Neural progenitor cell (in vitro differentiated cells): Measurements from ENCODE around the gene MYO9B. TPM values are rescaled to one million over a fixed set of nuclear protein-coding genes. Genes with fewer than 3 reads are reported as not detected.

Experiments
- DNase-seq: peaks from one replicate; pipeline ENCODE4 v3.0.0-alpha.2; 2016; ENCODE audit warnings: low spot score
- H2AFZ ChIP-seq: fragments of 200-600 bp; sonication (generic); replicated peaks from 2 replicates; pipeline ENCODE4 v1.6.1; 2016; ENCODE audit warnings: antibody characterized with exemption
- H3F3A ChIP-seq: fragments of 200-600 bp; sonication (generic); 2 replicates; pipeline ENCODE4 v1.6.1; 2016; ENCODE audit warnings: antibody characterized with exemption, low read depth
- H3K27ac ChIP-seq: fragments of 200-600 bp; sonication (generic); 2 replicates; pipeline ENCODE4 v1.5.1; 2016; ENCODE audit warnings: mild to moderate bottlenecking
- H3K27me3 ChIP-seq: fragments of 200-600 bp; sonication (generic); 2 replicates; pipeline ENCODE4 v1.6.1; 2016; ENCODE audit warnings: mild to moderate bottlenecking, moderate library complexity
- H3K36me3 ChIP-seq: fragments of 200-600 bp; sonication (generic); 2 replicates; pipeline ENCODE4 v1.5.1; 2016
- H3K4me1 ChIP-seq: fragments of 200-600 bp; sonication (generic); 2 replicates; pipeline ENCODE4 v1.6.1; 2016; ENCODE audit warnings: mixed run types
- H3K4me2 ChIP-seq: fragments of 200-600 bp; sonication (generic); 2 replicates; pipeline ENCODE4 v1.6.1; 2016
- H3K4me3 ChIP-seq: fragments of 200-600 bp; sonication (generic); 2 replicates; pipeline ENCODE4 v1.5.1; 2016
- H3K79me2 ChIP-seq: fragments of 200-600 bp; sonication (generic); 2 replicates; pipeline ENCODE4 v1.6.1; 2016; ENCODE audit warnings: low read depth
- H3K9ac ChIP-seq: fragments of 200-600 bp; sonication (generic); 2 replicates; pipeline ENCODE4 v1.6.1; 2016
- H3K9me3 ChIP-seq: fragments of 200-600 bp; sonication (generic); 2 replicates; pipeline ENCODE4 v1.5.1; 2016; ENCODE audit warnings: low read depth
- H4K20me1 ChIP-seq: fragments of 200-600 bp; sonication (generic); 2 replicates; pipeline ENCODE4 v1.6.1; 2016; ENCODE audit warnings: low read depth
- H3K27ac Mint-ChIP-seq: 3 replicates; pipeline ENCODE4 v1.8.0; 2021; ENCODE audit warnings: mixed read lengths
- H3K27me3 Mint-ChIP-seq: 2 replicates; pipeline ENCODE4 v1.8.0; 2022; ENCODE audit warnings: low read depth, mild to moderate bottlenecking, inconsistent platforms, moderate library complexity, mixed read lengths; ENCODE audit not compliant: insufficient read depth
- H3K36me3 Mint-ChIP-seq: 3 replicates; pipeline ENCODE4 v1.8.0; 2021; ENCODE audit warnings: mixed read lengths
- H3K4me1 Mint-ChIP-seq: 3 replicates; pipeline ENCODE4 v1.8.0; 2021; ENCODE audit warnings: mixed read lengths
- H3K4me3 Mint-ChIP-seq: 3 replicates; pipeline ENCODE4 v1.8.0; 2021; ENCODE audit warnings: mild to moderate bottlenecking, moderate library complexity, mixed read lengths
- H3K9me3 Mint-ChIP-seq: 3 replicates; pipeline ENCODE4 v1.8.0; 2020; ENCODE audit warnings: mixed read lengths
- CTCF ChIP-seq: fragments of 200-600 bp; sonication (generic); IDR thresholded peaks from 2 replicates; pipeline ENCODE4 v1.5.1; 2017; ENCODE audit warnings: antibody characterized with exemption, mild to moderate bottlenecking
- EZH2 ChIP-seq: fragments of 200-600 bp; sonication (generic); IDR thresholded peaks from 2 replicates; pipeline ENCODE4 v1.6.1; 2017; ENCODE audit warnings: antibody characterized with exemption, mild to moderate bottlenecking, moderate library complexity
- EZH2phosphoT487 ChIP-seq: fragments of 200-600 bp; sonication (generic); IDR thresholded peaks from 2 replicates; pipeline ENCODE4 v1.6.1; 2017; ENCODE audit warnings: antibody characterized with exemption
- total RNA-seq: library from RNA; depleted of rRNA; stranded (reverse); fragments of >200 nt; gene quantifications from 2 replicates; pipeline ENCODE4 v1.2.3, GENCODE V29; 2015; ENCODE audit warnings: low replicate concordance

MYO9B gene
- total RNA-seq, 1 donor from 2014 or later, result 38.5 TPM

- peaks cover 42% of the 10 kb centered on the region for H3K36me3 Mint-ChIP-seq
- H3K9ac ChIP-seq, result no peak overlapping the region
- no peaks in the 10 kb centered on the region for H3K27me3 ChIP-seq
- H3K27ac Mint-ChIP-seq, result no peak overlapping the region
- no peak overlapping the region for H3K4me3 ChIP-seq
- H2AFZ ChIP-seq, result no peak overlapping the region
- no peaks in the 10 kb centered on the region for H3K4me1 Mint-ChIP-seq
- no peak overlapping the region for H3K4me3 Mint-ChIP-seq
- no peak for TF ChIP-seq CTCF
- TF ChIP-seq EZH2, result no peak
- TF ChIP-seq EZH2phosphoT487, result no peak
- H3K36me3 ChIP-seq, result no peaks in the 10 kb centered on the region
- DNase-seq, result no peak
- no peaks in the 10 kb centered on the region for H3K79me2 ChIP-seq
- H3F3A ChIP-seq, result no peaks in the 10 kb centered on the region
- H4K20me1 ChIP-seq, result no peaks in the 10 kb centered on the region
- no peaks in the 10 kb centered on the region for H3K9me3 Mint-ChIP-seq
- H3K4me2 ChIP-seq, result no peak overlapping the region
- no peak overlapping the region for H3K27ac ChIP-seq
- no peaks in the 10 kb centered on the region for H3K9me3 ChIP-seq
- H3K27me3 Mint-ChIP-seq, result peaks cover 11% of the 10 kb centered on the region
- H3K4me1 ChIP-seq, result no peaks in the 10 kb centered on the region
These were observed 125.0 kb downstream of the MYO9B start for GRCh38 chr19:17200408-17201079.

- no peaks in the 10 kb centered on the region for H4K20me1 ChIP-seq
- no peaks in the 10 kb centered on the region for H3K27me3 ChIP-seq
- no peak overlapping the region for H2AFZ ChIP-seq
- H3F3A ChIP-seq, result no peaks in the 10 kb centered on the region
- DNase-seq, result no peak
- H3K4me2 ChIP-seq, result no peak overlapping the region
- peaks cover 9% of the 10 kb centered on the region for H3K27me3 Mint-ChIP-seq
- no peaks in the 10 kb centered on the region for H3K4me1 ChIP-seq
- no peaks in the 10 kb centered on the region for H3K9me3 ChIP-seq
- H3K27ac ChIP-seq, result no peak overlapping the region
- no peaks in the 10 kb centered on the region for H3K79me2 ChIP-seq
- peaks cover 37% of the 10 kb centered on the region for H3K36me3 Mint-ChIP-seq
- no peaks in the 10 kb centered on the region for H3K9me3 Mint-ChIP-seq
- TF ChIP-seq EZH2phosphoT487 (no peak), EZH2 (no peak), CTCF (no peak)
- no peak overlapping the region for H3K27ac Mint-ChIP-seq
- H3K4me3 Mint-ChIP-seq, result no peak overlapping the region
- H3K9ac ChIP-seq, result no peak overlapping the region
- H3K4me1 Mint-ChIP-seq, result peaks cover 2% of the 10 kb centered on the region
- H3K36me3 ChIP-seq, result no peaks in the 10 kb centered on the region
- no peak overlapping the region for H3K4me3 ChIP-seq
These were observed 126.7 kb downstream of the MYO9B start for GRCh38 chr19:17202249-17202648.

GRCh38 chr19:17202713-17203112, 127.1 kb downstream of the MYO9B start:
- Histone ChIP-seq H3K27me3 (no peaks in the 10 kb centered on the region), H2AFZ (no peak overlapping the region), H3K79me2 (no peaks in the 10 kb centered on the region), H3K9ac (no peak overlapping the region), H3K4me2 (no peak overlapping the region), H3K36me3 (no peaks in the 10 kb centered on the region), H3K4me3 (no peak overlapping the region), H3K4me1 (no peaks in the 10 kb centered on the region), H3K9me3 (no peaks in the 10 kb centered on the region), H3K27ac (no peak overlapping the region), H3F3A (no peaks in the 10 kb centered on the region), H4K20me1 (no peaks in the 10 kb centered on the region)
- peaks cover 36% of the 10 kb centered on the region for H3K36me3 Mint-ChIP-seq
- H3K4me1 Mint-ChIP-seq, result peaks cover 2% of the 10 kb centered on the region
- peaks cover 9% of the 10 kb centered on the region for H3K27me3 Mint-ChIP-seq
- no peak for DNase-seq
- no peaks in the 10 kb centered on the region for H3K9me3 Mint-ChIP-seq
- no peak overlapping the region for H3K27ac Mint-ChIP-seq
- TF ChIP-seq EZH2phosphoT487 (no peak), EZH2 (no peak), CTCF (no peak)
- no peak overlapping the region for H3K4me3 Mint-ChIP-seq
